Bronchial epithelial cell (primary cell): ENCODE results near the gene KIF4A. TPM values are rescaled to one million over a fixed set of nuclear protein-coding genes. Genes with fewer than 3 reads are reported as not detected.
"Not testable (repeated sequence)": the region's sequence is repeated elsewhere in the genome, so short reads cannot be mapped to it uniquely, and the experiment has no call there.

Source experiments
- DNase-seq: peaks from one replicate; pipeline ENCODE4 v3.0.0-alpha.2; 2010; ENCODE audit warnings: low read depth
- FAIRE-seq: peaks from 2 replicates; lab custom pipeline; 2011; peaks lifted over from hg19 to GRCh38; lab: Jason Lieb, UNC
- H3K27me3 ChIP-seq: 2 replicates; pipeline ENCODE4 v1.5.1; 2011; ENCODE audit warnings: low read length; ENCODE audit not compliant: control insufficient read depth, insufficient read depth
- H3K36me3 ChIP-seq: 2 replicates; pipeline ENCODE4 v1.5.1; 2011; ENCODE audit warnings: low read length; ENCODE audit not compliant: control insufficient read depth, insufficient read depth
- H3K4me3 ChIP-seq: 2 replicates; pipeline ENCODE4 v1.5.1; 2011; ENCODE audit warnings: mild to moderate bottlenecking, low read depth, low read length, control low read depth
- total RNA-seq: library from RNA; depleted of rRNA; stranded (reverse); fragments of >200 nt; gene quantifications from 2 replicates; pipeline ENCODE4 v1.2.1, GENCODE V29; 2014
- TF ChIP-seq, protein P1 (sequence below): IDR thresholded peaks from 2 replicates; pipeline ENCODE4 v1.5.1; 2011; ENCODE audit warnings: mild to moderate bottlenecking, moderate library complexity, low read length, control low read depth, inconsistent platforms; ENCODE audit not compliant: insufficient read depth, severe bottlenecking

The KIF4A gene
- total RNA-seq, 1 donor from 2014 or later, result 0.26 TPM

DNA sequence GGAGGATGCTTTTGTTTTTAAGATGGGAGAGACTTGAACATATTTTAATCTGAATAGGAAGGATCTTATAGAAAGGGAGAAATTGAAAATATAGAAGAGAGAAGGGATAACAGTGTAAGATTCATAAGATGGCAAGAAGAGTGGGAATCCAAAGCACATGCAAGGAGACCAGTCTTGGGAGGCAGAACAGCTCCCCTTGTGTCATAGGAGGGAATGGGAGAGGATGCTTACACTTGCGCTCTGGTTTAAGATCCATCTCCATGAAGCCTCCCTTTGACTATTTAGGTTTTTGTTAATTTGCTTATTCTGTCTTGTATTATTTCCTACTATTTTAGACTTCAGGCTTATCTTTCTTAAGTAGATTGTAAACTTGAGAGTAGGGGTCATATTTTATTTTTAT, 42.7 kb downstream of the KIF4A start:
- no peak overlapping the region for H3K4me3 ChIP-seq
- TF ChIP-seq, protein P1, sequence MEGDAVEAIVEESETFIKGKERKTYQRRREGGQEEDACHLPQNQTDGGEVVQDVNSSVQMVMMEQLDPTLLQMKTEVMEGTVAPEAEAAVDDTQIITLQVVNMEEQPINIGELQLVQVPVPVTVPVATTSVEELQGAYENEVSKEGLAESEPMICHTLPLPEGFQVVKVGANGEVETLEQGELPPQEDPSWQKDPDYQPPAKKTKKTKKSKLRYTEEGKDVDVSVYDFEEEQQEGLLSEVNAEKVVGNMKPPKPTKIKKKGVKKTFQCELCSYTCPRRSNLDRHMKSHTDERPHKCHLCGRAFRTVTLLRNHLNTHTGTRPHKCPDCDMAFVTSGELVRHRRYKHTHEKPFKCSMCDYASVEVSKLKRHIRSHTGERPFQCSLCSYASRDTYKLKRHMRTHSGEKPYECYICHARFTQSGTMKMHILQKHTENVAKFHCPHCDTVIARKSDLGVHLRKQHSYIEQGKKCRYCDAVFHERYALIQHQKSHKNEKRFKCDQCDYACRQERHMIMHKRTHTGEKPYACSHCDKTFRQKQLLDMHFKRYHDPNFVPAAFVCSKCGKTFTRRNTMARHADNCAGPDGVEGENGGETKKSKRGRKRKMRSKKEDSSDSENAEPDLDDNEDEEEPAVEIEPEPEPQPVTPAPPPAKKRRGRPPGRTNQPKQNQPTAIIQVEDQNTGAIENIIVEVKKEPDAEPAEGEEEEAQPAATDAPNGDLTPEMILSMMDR, result peak; percentile 9
- no peaks in the 10 kb centered on the region for H3K27me3 ChIP-seq
- DNase-seq (no peak), FAIRE-seq (no peak)
- H3K36me3 ChIP-seq, result no peaks in the 10 kb centered on the region

DNA sequence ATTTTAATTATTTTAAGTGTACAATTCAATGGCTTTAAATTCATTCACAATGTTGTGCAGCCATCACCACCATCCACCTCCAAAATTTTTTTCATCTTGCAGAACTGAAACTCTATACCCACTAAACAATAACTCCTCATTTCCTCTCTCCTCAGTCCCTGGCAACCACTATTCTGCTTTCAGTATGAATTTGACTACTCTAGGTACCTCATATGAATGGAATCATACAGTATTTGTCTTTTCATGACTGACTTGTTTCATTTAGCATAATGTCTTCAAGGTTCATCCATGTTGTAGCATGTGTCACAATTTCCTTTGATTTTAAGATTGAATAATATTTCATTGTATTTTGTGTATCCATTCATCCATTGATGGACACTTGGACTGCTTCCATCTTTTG, 46.9 kb downstream of the KIF4A start:
- Histone ChIP-seq H3K27me3 (no peaks in the 10 kb centered on the region), H3K36me3 (no peaks in the 10 kb centered on the region), H3K4me3 (no peak overlapping the region)
- FAIRE-seq, result no peak
- no peak for DNase-seq
- TF ChIP-seq, protein P1, result no peak

DNA sequence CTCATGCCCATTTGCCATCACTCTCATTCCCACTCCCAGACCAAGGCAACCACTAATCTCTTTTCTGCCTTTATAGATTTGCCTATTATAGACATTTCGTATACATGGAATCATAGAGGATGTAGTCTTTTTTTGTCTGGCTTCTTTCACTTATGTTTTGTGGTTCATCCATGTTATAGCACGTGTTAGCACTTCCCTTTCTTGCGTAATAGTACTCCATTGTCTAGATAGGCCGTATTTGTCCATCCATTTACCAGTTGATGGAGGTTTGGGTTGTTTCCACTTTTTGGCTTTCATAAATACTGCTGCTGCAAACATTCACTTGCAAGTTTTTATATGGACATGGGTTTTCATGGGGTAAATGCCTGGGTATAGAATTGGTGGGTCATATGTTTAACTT, 48.4 kb downstream of the KIF4A start:
- no peak for FAIRE-seq
- TF ChIP-seq, protein P1, result no peak

DNA sequence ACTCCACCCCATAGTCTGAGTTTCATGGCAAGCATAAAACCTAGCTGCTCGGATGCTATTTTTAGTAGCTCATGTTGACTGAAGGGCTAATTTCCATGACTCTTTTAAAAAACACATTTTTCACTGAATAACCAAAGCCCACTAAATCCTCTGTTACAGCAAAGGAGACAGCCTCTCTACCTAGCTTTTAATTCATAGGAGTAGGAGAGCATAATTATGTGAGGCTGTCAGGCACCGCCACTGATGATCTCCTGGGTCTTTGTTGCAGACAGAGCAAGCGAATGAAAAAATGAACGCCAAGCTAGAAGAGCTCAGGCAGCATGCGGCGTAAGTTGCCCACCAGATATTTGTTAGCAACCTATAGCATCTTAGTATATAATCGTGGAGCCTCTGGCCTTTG, 53.5 kb downstream of the KIF4A start:
- H3K27me3 ChIP-seq, result no peaks in the 10 kb centered on the region
- no peaks in the 10 kb centered on the region for H3K36me3 ChIP-seq
- H3K4me3 ChIP-seq, result no peak overlapping the region
- FAIRE-seq (no peak), DNase-seq (no peak)
- TF ChIP-seq, protein P1, result no peak

More for the DNA sequence above, 48.4 kb downstream of the KIF4A start:
- no peak overlapping the region for H3K4me3 ChIP-seq
- no peaks in the 10 kb centered on the region for H3K36me3 ChIP-seq
- H3K27me3 ChIP-seq, result no peaks in the 10 kb centered on the region
- no peak for DNase-seq

DNA sequence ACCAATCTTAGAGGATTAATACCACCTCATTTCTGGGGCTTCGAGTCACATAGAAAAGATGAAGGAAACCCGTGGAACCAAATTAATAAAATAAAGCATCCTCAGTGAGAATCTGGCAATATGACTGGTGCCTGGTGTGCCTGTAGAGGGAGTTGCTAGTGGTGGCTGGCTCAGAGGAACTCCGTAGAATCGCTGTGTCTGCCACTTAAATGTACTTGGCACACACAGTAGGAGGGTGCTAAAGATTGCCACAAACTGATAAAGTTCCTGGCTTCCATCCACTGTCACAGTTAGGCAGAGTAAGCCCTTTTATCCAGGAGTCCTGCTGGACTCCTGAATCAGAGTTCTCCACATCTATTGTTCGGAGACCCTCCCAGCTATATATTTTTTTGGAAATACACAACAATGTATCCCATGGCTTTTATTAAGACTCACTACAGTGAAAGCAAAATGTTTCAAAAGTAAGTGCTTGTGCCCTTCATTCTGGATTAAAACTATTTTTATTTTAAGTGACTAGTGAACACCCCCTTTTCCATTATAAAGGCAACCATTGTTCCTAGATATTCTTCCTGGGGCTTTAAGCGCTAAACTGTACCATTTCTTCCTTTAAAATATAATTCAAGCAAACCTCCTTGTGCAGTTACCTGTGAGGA, 56.6 kb downstream of the KIF4A start:
- Histone ChIP-seq H3K27me3 (no peaks in the 10 kb centered on the region), H3K4me3 (no peak overlapping the region), H3K36me3 (no peaks in the 10 kb centered on the region)
- DNase-seq (no peak), FAIRE-seq (no peak)
- TF ChIP-seq, protein P1, result no peak

DNA sequence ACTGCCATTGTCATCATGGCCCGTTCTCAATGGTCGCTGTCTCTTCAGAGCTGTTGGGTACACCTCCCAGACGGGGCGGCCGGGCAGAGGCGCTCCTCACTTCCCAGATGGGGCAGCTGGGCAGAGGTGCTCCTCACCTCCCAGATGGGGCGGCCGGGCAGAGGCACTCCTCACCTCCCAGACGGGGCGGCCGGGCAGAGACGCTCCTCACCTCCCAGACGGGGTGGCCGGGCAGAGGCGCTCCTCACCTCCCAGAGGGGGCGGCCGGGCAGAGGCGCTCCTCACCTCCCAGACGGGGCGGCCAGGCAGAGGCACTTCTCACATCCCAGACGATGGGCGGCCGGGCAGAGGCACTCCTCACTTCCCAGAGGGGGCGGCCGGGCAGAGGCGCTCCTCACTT, 58.9 kb downstream of the KIF4A start:
- H3K36me3 ChIP-seq, H3K27me3 ChIP-seq, FAIRE-seq, H3K4me3 ChIP-seq, DNase-seq: not testable (repeated sequence)

DNA sequence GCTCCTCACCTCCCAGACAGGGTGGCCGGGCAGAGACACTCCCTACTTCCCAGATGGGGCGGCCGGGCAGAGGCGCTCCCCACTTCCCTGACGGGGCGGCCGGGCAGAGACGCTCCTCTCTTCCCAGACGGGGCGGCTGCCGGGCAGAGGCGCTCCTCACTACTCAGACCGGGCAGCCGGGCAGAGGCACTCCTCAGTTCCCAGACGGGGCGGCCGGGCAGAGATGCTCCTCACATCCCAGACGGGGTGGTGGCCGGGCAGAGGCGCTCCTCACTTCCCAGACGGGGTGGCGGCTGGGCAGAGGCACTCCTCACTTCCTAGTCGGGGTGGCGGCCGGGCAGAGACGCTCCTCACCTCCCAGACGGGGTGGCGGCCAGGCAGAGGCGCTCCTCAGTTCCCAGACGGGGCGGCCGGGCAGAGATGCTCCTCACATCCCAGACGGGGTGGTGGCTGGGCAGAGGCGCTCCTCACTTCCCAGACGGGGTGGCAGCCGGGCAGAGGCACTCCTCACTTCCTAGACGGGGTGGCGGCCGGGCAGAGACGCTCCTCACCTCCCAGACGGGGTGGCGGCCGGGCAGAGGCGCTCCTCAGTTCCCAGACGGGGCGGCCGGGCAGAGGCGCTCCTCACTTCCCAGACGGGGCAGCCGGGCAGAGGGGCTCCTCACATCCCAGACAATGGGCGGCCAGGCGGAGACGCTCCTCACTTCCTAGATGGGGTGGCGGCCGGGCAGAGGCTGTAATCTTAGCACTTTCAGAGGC, 59.6 kb downstream of the KIF4A start:
- H3K36me3 ChIP-seq, DNase-seq, FAIRE-seq, H3K27me3 ChIP-seq, H3K4me3 ChIP-seq: not testable (repeated sequence)
